GM18861 (cell line): ENCODE results near the gene EMP1.

Source experiments
- ATAC-seq: cut with Tn5 transposase; IDR thresholded peaks from one replicate; pipeline ENCODE4 v1.9.1; 2021; ENCODE audit not compliant: unreplicated experiment

Gene EMP1

DNA sequence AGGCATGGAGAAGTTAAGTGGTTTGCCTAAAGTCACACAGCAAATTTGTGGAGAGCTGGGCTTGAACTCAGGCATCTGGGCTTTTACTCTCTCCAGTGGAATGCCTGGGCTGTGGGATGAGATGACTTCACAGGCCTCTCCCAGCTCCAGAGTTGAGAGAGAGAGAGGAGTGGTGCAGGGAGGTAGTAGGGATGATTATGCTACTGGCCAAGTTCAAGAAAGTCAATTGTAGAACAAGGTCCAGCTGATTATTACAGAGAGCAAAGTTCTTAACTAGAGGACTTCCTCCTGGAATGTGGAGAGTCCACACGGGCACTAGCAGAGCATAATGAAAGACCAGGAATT, 769 bp upstream of the EMP1 start:
- ATAC-seq, result no peak

GRCh38 chr12:13197032-13197431, 506 bp downstream of the EMP1 start:
- no peak for ATAC-seq

- ATAC-seq, result no peak
Observed at GRCh38 chr12:13197526-13198143, 1.1 kb downstream of the EMP1 start.

DNA sequence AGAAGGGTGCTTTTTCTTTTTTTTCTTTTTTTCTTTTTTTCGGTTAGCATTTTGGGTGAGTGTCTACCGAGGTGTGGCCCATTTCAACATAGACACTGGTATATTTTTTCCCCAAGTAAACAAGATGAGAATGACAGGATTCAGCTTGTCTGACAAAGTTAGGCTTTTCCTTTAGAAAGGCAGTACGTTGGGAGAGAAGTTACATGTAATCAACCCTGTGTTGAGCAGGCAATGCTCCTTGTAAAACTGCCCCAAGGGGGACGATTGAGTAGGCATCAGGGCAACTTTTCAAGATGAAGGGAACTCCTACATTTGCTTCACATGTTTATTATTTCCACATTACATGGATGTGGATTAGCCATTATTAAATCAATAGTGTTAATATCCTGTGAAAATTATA, 1.7 kb downstream of the EMP1 start:
- ATAC-seq, result no peak

DNA sequence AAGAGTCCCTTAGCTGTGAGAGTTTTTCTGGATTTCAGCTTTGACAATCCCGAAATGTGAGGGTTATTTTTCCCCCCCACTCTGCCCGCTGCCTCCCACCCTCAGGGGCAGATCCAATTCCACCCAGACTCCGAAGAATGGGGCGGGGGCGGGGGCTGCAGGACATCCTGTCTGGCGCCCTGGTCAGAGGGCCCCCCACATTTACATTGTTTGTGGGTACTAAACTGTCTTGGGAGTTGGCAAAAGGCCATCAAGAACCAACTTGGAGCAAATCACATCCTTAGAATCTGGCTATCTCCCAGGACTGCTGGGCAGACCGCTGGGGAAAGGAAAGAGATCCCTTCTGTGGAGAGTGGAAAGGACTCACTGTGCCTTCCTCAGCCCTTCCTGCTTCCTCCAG, 2.4 kb downstream of the EMP1 start:
- ATAC-seq, result no peak

- no peak for ATAC-seq
Observed at GRCh38 chr12:13199592-13199991, 3.1 kb downstream of the EMP1 start.

DNA sequence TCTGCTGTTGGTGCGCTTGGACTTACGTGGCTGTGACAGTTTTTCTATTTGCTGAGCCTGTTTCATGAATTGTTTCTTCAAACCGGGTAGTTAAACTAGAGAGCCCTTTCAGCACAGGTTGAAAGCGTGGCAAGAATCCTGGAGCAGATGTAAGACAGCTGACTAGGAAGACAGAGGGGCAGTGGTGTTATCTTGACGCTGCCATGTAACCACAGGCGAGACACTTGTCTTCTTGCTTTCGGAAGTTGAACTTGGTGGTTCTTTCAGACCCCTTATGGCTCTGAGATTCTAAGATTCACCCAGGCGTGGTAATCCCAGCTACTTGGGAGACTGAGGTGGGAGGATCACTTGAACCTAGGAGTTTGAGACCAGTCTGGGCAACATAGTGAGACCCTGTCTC, 4.3 kb downstream of the EMP1 start:
- no peak for ATAC-seq

GRCh38 chr12:13203034-13203922, 6.8 kb downstream of the EMP1 start:
- no peak for ATAC-seq

GRCh38 chr12:13204428-13204827, 7.9 kb downstream of the EMP1 start:
- ATAC-seq, result no peak

GRCh38 chr12:13205809-13206559, 9.5 kb downstream of the EMP1 start:
- no peak for ATAC-seq

DNA sequence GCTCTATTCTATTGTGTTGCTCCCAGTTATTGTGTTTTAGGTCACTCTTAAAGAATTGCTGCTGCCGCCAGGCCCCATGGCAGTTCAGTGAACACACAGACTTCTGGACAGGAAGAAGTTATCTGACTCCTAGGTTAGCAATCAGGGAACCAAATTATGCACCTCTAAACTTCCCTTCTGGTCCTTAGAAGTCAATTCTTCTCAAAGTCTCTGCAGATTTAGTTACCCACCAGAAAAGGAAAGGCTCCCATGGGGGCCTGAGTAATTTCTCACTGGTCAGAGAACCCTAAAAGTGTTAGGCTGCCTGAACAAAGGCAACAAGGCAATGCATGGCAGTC, 10.0 kb downstream of the EMP1 start:
- no peak for ATAC-seq

- no peak for ATAC-seq
Observed at GRCh38 chr12:13208533-13209435, 12.3 kb downstream of the EMP1 start.

DNA sequence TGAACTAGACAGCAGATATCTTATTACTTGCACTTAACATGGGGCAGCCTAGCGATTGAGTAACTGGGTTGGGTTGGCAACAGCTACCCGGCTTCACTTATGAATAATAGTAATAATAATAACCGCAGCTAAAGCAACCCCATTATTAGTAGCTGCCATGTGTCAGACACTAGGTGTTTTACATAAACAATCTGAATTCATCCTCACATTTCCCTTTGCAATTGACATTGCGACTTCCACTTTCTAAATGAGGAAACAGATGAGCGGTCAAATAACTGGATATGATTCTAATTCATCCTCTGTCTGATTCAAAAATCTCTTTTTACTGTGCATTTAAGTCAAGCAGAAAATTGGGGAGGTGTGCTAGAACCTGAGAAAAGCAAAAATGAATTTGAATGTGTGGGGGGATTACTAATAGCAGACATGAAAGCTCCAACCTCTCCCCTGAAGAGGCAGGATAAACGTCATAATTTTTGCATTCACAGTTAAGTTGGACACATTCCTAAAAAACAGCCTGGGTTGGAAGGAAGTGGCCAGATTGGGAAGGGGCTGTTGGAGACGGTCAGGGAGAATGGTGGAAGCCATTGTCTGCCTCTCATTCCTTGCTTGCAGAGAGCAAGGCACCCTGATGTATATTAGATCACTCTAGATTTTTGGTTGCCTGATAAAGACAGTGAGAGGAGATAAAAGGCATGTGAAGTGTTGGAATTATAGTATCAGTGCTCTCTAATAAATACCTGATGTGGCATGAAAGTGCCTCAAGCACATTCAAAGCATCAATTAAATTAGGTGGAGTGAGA, 13.1 kb downstream of the EMP1 start:
- ATAC-seq, result no peak

GRCh38 chr12:13210236-13211190, 14.0 kb downstream of the EMP1 start:
- no peak for ATAC-seq

GRCh38 chr12:13211191-13211858, 14.8 kb downstream of the EMP1 start:
- ATAC-seq, result no peak

GRCh38 chr12:13211859-13212664, 15.5 kb downstream of the EMP1 start:
- ATAC-seq, result no peak

DNA sequence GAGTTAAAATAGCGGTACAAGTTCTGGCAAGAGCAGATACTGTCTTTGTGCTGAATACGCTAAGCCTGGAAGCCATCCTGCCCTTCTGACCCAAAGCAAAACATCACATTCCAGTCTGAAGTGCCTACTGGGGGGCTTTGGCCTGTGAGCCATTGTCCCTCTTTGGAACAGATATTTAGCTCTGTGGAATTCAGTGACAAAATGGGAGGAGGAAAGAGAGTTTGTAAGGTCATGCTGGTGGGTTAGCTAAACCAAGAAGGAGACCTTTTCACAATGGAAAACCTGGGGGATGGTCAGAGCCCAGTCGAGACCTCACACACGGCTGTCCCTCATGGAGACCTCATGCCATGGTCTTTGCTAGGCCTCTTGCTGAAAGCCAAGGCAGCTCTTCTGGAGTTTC, 18.5 kb downstream of the EMP1 start:
- ATAC-seq, result no peak

DNA sequence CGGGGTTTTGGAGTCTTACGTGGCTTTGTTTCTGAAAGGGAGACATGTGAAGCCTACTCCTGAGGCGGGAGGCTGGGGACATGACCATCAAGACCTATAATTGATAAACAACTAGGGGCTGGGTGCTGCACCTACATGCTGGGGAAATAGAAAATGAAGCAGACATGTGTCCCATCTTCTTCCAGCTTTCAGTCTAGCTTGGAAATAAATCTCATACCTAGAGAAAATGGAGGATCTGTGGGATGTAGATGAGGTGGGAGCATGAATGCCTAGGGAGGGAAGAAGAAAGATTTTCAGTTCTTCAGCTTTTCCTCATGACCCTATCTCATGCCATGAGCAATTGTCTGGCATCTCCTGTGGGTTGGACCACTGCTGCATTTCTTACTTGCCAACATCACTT, 22.1 kb downstream of the EMP1 start:
- ATAC-seq, result no peak
